Muscle of leg (tissue), 11 donors: ENCODE measurements around the gene NBAS. TPM values are rescaled to one million over a fixed set of nuclear protein-coding genes. Genes with fewer than 3 reads are reported as not detected.
"Not testable (repeated sequence)": the region's sequence is repeated elsewhere in the genome, so short reads cannot be mapped to it uniquely, and the experiment has no call there.

Experiments
- DNase-seq: peaks from one replicate; pipeline ENCODE4 v3.0.0; 2013
- H3K27ac ChIP-seq: one replicate; pipeline ENCODE4 v1.5.1; 2013; ENCODE audit warnings: mild to moderate bottlenecking, low read length, control low read depth
- H3K27me3 ChIP-seq: one replicate; pipeline ENCODE4 v1.6.1; 2013; ENCODE audit warnings: low read length; ENCODE audit not compliant: control insufficient read depth, insufficient read depth
- H3K36me3 ChIP-seq: one replicate; pipeline ENCODE4 v1.6.1; 2013; ENCODE audit warnings: low read length; ENCODE audit not compliant: control insufficient read depth, insufficient read depth
- H3K4me1 ChIP-seq: one replicate; pipeline ENCODE4 v1.6.1; 2013; ENCODE audit warnings: low read length; ENCODE audit not compliant: control insufficient read depth, insufficient read depth
- H3K4me3 ChIP-seq: one replicate; pipeline ENCODE4 v1.5.1; 2013; ENCODE audit warnings: low read length, control low read depth
- H3K9me3 ChIP-seq: replicated peaks from 2 replicates; pipeline ENCODE4 v1.6.1; 2013; ENCODE audit warnings: low read depth, low read length; ENCODE audit not compliant: control insufficient read depth
- WGBS: methylation state at CpG from one replicate; pipeline ENCODE4 v1.1.5; 2013; ENCODE audit warnings: missing lambda C conversion rate; ENCODE audit not compliant: insufficient coverage; 5-methylcytosine and 5-hydroxymethylcytosine counted together
- polyA plus RNA-seq, 8 donors: library from polyadenylated mRNA; unstranded; fragments of 120-200 nt; gene quantifications; one replicate each; pipeline versions ENCODE4 v1.2.1 to v1.2.3, GENCODE V29; 2013; ENCODE audit warnings: inconsistent platforms in 1 of 8, low replicate concordance in 1 of 8; ENCODE audit not compliant: insufficient read length in 8 of 8, insufficient read depth in 1 of 8
- total RNA-seq: library from RNA; stranded (reverse); fragments of 120-200 nt; gene quantifications from one replicate; pipeline ENCODE4 v1.2.4, GENCODE V29; 2013

The NBAS gene
- total and polyA plus RNA-seq, 9 donors, result 33.3 to 57.5 (median 36.1) TPM

DNA sequence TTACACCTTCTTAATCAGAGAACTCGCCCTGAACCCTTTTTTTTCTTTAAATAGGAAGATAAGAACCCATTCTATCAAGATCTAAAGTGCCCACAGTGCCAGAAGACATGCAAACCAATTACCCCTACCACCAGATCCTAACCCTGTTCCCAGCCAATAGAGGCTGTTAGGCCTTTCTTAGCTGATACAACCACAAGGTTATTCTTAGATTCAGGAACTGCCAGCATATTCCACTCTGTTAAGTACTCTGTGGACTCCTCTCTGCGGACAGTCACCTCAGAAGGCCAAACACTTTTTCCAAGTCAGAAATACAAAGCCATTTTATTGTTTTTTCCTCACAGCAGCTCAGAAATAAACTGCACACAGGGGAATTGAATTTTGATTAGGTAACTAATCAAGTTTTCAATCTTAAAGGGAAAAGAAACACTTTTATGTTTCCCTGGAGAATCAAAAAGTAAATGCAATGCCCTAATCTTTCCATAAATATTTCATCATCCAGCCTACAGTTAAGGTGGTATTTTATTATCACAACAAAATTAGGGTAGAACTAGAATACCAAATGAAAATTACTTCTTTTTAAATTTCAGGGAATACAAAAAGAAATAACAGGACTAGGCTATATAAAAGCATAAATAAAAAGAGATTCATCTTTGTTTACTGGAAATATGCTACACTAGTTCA lies 111.4 kb downstream of the NBAS start:
- Histone ChIP-seq H3K4me1 (no peaks in the 10 kb centered on the region), H3K27ac (no peak overlapping the region), H3K27me3 (no peaks in the 10 kb centered on the region), H3K4me3 (no peak overlapping the region), H3K9me3 (peaks cover 2% of the 10 kb centered on the region), H3K36me3 (peaks cover 6% of the 10 kb centered on the region)
- WGBS, result no CpG with 5 or more reads among the region's 2 CpGs
- DNase-seq, result peak; percentile 39

- H3K4me1 ChIP-seq, result no peaks in the 10 kb centered on the region
- H3K9me3 ChIP-seq, result peaks cover 2% of the 10 kb centered on the region
- no peak overlapping the region for H3K4me3 ChIP-seq
- H3K27me3 ChIP-seq, result no peaks in the 10 kb centered on the region
- peak; percentile 28 for DNase-seq
- H3K36me3 ChIP-seq, result peaks cover 6% of the 10 kb centered on the region
- WGBS, result 71% methylated on average over 4 of the region's 5 CpGs
- H3K27ac ChIP-seq, result no peak overlapping the region
Measured at GRCh38 chr2:15448250-15448839, 112.8 kb downstream of the NBAS start.

- Histone ChIP-seq H3K4me1 (no peaks in the 10 kb centered on the region), H3K9me3 (peaks cover 2% of the 10 kb centered on the region), H3K27me3 (no peaks in the 10 kb centered on the region), H3K4me3 (no peak overlapping the region), H3K36me3 (peaks cover 2% of the 10 kb centered on the region), H3K27ac (no peak overlapping the region)
- no CpG with 5 or more reads among the region's 2 CpGs for WGBS
- no peak for DNase-seq
Measured at GRCh38 chr2:15447381-15447780, 113.8 kb downstream of the NBAS start.

GRCh38 chr2:15446961-15447360 lies 114.2 kb downstream of the NBAS start:
- Histone ChIP-seq H3K9me3 (peaks cover 2% of the 10 kb centered on the region), H3K27ac (no peak overlapping the region), H3K27me3 (no peaks in the 10 kb centered on the region), H3K4me1 (no peaks in the 10 kb centered on the region), H3K4me3 (no peak overlapping the region), H3K36me3 (peaks cover 2% of the 10 kb centered on the region)
- 90% methylated on average over 2 of the region's 4 CpGs for WGBS
- no peak for DNase-seq

GRCh38 chr2:15445891-15446562 lies 115.1 kb downstream of the NBAS start:
- Histone ChIP-seq H3K27me3 (no peaks in the 10 kb centered on the region), H3K9me3 (peaks cover 2% of the 10 kb centered on the region), H3K27ac (no peak overlapping the region), H3K36me3 (peaks cover 2% of the 10 kb centered on the region), H3K4me1 (no peaks in the 10 kb centered on the region), H3K4me3 (no peak overlapping the region)
- WGBS, result no CpG with 5 or more reads among the region's 2 CpGs
- no peak for DNase-seq

- not testable (repeated sequence) for H3K4me1 ChIP-seq, H3K27me3 ChIP-seq, H3K36me3 ChIP-seq, DNase-seq, H3K9me3 ChIP-seq, H3K4me3 ChIP-seq, H3K27ac ChIP-seq
- WGBS, result 89% methylated on average over 14 of the region's 22 CpGs
Measured at GRCh38 chr2:15439768-15440524, 121.2 kb downstream of the NBAS start.

- H3K27me3 ChIP-seq, DNase-seq, H3K4me1 ChIP-seq, H3K36me3 ChIP-seq, H3K9me3 ChIP-seq, H3K4me3 ChIP-seq, H3K27ac ChIP-seq: not testable (repeated sequence)
- 90% methylated on average over 8 of the region's 10 CpGs for WGBS
Measured at GRCh38 chr2:15439366-15439765, 121.8 kb downstream of the NBAS start.

- Histone ChIP-seq H3K27me3 (no peaks in the 10 kb centered on the region), H3K4me3 (no peak overlapping the region), H3K36me3 (no peaks in the 10 kb centered on the region), H3K27ac (no peak overlapping the region), H3K9me3 (no peaks in the 10 kb centered on the region), H3K4me1 (peaks cover 3% of the 10 kb centered on the region)
- no CpG with 5 or more reads among the region's 2 CpGs for WGBS
- DNase-seq, result no peak
Measured at GRCh38 chr2:15436195-15436594, 124.9 kb downstream of the NBAS start.

DNA sequence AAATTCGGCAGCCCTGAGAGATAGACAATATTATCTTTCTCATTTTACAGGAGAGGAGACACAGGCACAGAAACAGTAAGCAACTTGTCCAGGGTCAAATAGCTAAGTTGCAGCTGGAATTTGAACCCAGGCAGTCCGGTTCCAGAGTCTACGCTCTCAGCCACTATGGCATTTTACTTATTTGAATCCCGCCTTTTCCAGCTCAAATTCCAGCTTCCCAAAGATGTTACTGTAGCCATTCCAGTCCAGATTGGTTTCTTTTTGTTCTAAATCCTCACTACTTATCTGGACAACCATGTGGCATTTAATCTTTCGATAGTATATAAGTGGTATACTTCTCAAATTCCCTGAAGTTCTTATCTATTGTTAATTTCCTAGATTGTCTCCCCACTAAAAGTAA lies 125.7 kb downstream of the NBAS start:
- peaks cover 3% of the 10 kb centered on the region for H3K4me1 ChIP-seq
- no peak overlapping the region for H3K4me3 ChIP-seq
- no peak for DNase-seq
- no peaks in the 10 kb centered on the region for H3K9me3 ChIP-seq
- H3K27ac ChIP-seq, result no peak overlapping the region
- 63% methylated on average over 3 of the region's 5 CpGs for WGBS
- no peaks in the 10 kb centered on the region for H3K36me3 ChIP-seq
- H3K27me3 ChIP-seq, result no peaks in the 10 kb centered on the region

- Histone ChIP-seq H3K36me3 (no peaks in the 10 kb centered on the region), H3K4me3 (no peak overlapping the region), H3K27me3 (no peaks in the 10 kb centered on the region), H3K4me1 (no peaks in the 10 kb centered on the region), H3K9me3 (no peaks in the 10 kb centered on the region), H3K27ac (no peak overlapping the region)
- DNase-seq, result no peak
- WGBS, result no CpG with 5 or more reads among the region's 5 CpGs
Measured at GRCh38 chr2:15432642-15433256, 128.4 kb downstream of the NBAS start.
